Fibroblast of the conjunctiva (primary cell): ENCODE results near the gene CRYGD.

ENCODE experiments used
- DNase-seq: peaks from one replicate; pipeline ENCODE4 v3.0.0-alpha.2; 2010; ENCODE audit warnings: low read depth

CRYGD gene

GRCh38 chr2:208083807-208084206 lies 40.5 kb downstream of the CRYGD start:
- DNase-seq, result no peak

DNA sequence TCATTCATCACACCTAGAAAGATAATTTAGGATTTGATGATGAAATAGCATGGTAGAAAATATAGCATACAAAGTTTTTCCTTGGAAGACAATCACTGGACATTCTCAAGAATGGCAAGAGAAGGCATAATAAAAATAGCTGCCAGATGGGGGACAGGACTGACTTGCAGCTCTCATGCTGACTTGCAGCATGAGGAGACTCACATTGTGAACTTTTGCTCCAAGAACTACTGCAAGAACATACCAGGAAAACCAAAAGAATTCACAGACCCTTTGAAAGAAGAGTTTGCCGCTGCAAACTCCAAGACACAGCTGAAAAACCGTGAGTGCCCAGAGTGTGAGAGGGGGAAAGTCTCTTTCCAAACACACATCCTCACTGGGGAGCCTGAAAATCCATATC lies 47.0 kb downstream of the CRYGD start:
- no peak for DNase-seq

- no peak for DNase-seq
Observed at GRCh38 chr2:208074610-208075356, 49.5 kb downstream of the CRYGD start.

DNA sequence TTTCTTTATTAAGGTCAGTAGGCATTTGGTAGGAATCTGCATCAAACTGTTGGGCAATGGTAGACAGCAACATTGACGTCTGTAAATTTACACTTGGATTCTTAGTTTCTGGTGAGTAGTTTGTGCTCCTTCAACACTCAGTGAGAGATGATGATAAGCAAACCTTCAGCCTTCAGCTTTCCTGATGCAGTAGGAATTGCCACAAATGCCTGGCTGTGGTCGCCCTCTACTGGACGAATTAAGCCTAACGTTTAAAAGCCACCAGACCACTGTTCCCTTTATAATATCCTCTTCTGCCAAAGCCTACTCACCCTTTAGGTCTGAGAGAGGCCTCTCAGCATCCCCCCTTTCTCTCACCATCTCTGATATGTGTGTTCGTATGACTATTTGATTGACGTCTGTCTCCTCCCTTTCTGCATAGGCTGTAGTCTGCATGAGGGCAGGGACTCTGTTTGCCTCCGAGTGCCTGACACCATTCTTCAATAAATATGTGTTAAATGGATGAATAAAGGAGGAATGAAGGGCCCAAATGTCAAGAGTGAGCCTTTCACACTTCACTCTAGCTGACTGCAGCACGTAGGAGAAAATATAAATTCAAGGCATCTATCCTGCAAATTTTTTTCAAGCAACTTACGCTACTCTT lies 52.0 kb downstream of the CRYGD start:
- DNase-seq, result peak; percentile 54
